ENCODE data around the gene PSMD10.

GRCh38 chrX:108034725-108035124, 56.6 kb downstream of the PSMD10 start:
- TF ChIP-seq, protein P1, sequence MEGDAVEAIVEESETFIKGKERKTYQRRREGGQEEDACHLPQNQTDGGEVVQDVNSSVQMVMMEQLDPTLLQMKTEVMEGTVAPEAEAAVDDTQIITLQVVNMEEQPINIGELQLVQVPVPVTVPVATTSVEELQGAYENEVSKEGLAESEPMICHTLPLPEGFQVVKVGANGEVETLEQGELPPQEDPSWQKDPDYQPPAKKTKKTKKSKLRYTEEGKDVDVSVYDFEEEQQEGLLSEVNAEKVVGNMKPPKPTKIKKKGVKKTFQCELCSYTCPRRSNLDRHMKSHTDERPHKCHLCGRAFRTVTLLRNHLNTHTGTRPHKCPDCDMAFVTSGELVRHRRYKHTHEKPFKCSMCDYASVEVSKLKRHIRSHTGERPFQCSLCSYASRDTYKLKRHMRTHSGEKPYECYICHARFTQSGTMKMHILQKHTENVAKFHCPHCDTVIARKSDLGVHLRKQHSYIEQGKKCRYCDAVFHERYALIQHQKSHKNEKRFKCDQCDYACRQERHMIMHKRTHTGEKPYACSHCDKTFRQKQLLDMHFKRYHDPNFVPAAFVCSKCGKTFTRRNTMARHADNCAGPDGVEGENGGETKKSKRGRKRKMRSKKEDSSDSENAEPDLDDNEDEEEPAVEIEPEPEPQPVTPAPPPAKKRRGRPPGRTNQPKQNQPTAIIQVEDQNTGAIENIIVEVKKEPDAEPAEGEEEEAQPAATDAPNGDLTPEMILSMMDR (IDR thresholded peaks at IDR 0.05; ENCODE audit: insufficient read depth, low read depth, low read length) = no peak
- no peak for TF ChIP-seq EZH2 (IDR thresholded peaks at IDR 0.05; ENCODE audit: insufficient read depth, low read length)

Measured in astrocyte (in vitro differentiated cells and primary cell).